ENCODE data around the gene FMNL1. TPM values are rescaled to one million over a fixed set of nuclear protein-coding genes. Genes with fewer than 3 reads are reported as not detected.

FMNL1 gene
- total and polyA plus RNA-seq, 10 of the 15 experiments (the other 5 are each of a cell fraction or from before 2014, with no cell fraction given) = 3.3 to 108 (median 19.5) TPM

GRCh38 chr17:45277216-45277849 is 55.6 kb downstream of the FMNL1 start:
- RAD21 ChIA-PET (ENCODE audit: unreplicated experiment) = interaction anchor here (0.5 to 6.2 kb wide), 33 partner anchors 11 to 142 kb away, joined by 3 to 150 read pairs (median 5); partner anchors contain the start of genes ACBD4, FMNL1 and MAP3K14
- peak in 1 of 2 experiments; percentile 31; a peak in 1 of 4 replicates for TF ChIP-seq IKZF2 (IDR thresholded peaks at IDR 0.05)
- TF ChIP-seq LARP7 (IDR thresholded peaks at IDR 0.05) = peak; percentile 44; the same call in 1 of the 2 replicates
- TF ChIP-seq RELA (IDR thresholded peaks at IDR 0.05; ENCODE audit: borderline replicate concordance, partially characterized antibody) = no peak
- TF ChIP-seq FOXM1 (IDR thresholded peaks at IDR 0.05; ENCODE audit: low read depth, low read length) = 0 out of 2 replicates have a peak, but pooled peaks have one; percentile 36
- peak; percentile 42; the same call in 1 of the 2 replicates for TF ChIP-seq NBN (IDR thresholded peaks at IDR 0.05)
- peak; percentile 82 for TF ChIP-seq YY1 (IDR thresholded peaks at IDR 0.05; ENCODE audit: low read depth, low read length)
- no peak for TF ChIP-seq POLR2A (IDR thresholded peaks at IDR 0.05; ENCODE audit: low read depth, low read length)
- 0 out of 2 replicates have a peak, but pooled peaks have one; percentile 25 for TF ChIP-seq CREB1 (IDR thresholded peaks at IDR 0.05; ENCODE audit: low read depth)
- peak; percentile 27; the same call in 1 of the 2 replicates for TF ChIP-seq NR2F1 (conservative IDR thresholded peaks at IDR 0.05)
- TF ChIP-seq SIN3A (IDR thresholded peaks at IDR 0.05; ENCODE audit: low read depth, low read length) = no peak
- 0 out of 3 replicates have a peak, but pooled peaks have one; percentile 9 for TF ChIP-seq POU2F2 (IDR thresholded peaks at IDR 0.05; ENCODE audit: borderline replicate concordance, low read depth, low read length)
- peak; percentile 50 for TF ChIP-seq SKIL (IDR thresholded peaks at IDR 0.05; ENCODE audit: low read depth, poor library complexity, severe bottlenecking)
- no peak for TF ChIP-seq FOS (IDR thresholded peaks at IDR 0.05; ENCODE audit: borderline replicate concordance, extremely low read depth, insufficient read length)
- peak; percentile 78; the same call in 1 of the 2 replicates for TF ChIP-seq SMARCA5 (IDR thresholded peaks at IDR 0.05)
- TF ChIP-seq DPF2 (IDR thresholded peaks at IDR 0.05) = 0 out of 2 replicates have a peak, but pooled peaks have one; percentile 20
- TF ChIP-seq CTCF (IDR thresholded peaks at IDR 0.05 in 2 of 3, conservative IDR thresholded peaks at IDR 0.05 in 1 of 3; ENCODE audit: control insufficient read depth in 2 of 3, extremely low read depth in 1 of 3, insufficient read depth in 1 of 3, low read depth in 3 of 3, low read length in 3 of 3) = peak; percentile 73 to 85 (median 81)
- no peak for TF ChIP-seq E2F4 (IDR thresholded peaks at IDR 0.05; ENCODE audit: low read depth, low read length)

More at GRCh38 chr17:45277216-45277849, 55.6 kb downstream of the FMNL1 start:
- ChIA-PET CTCF (interaction anchor here (0.7 to 10.7 kb wide), 44 partner anchors 8 to 142 kb away, joined by 3 to 291 read pairs (median 5); partner anchors contain the start of genes ACBD4, FMNL1 and MAP3K14), SMC1A (ENCODE audit: uncharacterized antibody, unreplicated experiment) (interaction anchor here (0.7 to 6.0 kb wide), 35 partner anchors 10 to 153 kb away, joined by 3 to 184 read pairs (median 6); partner anchors contain the start of genes ACBD4 and MAP3K14), POLR2A (interaction anchor here (0.7 to 3.0 kb wide), 9 partner anchors 17 to 112 kb away, joined by 4 to 19 read pairs (median 7); partner anchors contain the start of gene MAP3K14)
- Histone ChIP-seq H4K20me1 (ENCODE audit: control insufficient read depth, insufficient read depth) (no peaks in the 10 kb centered on the region), H3K4me2 (ENCODE audit: control insufficient read depth, insufficient read depth) (no peak overlapping the region), H3K9me3 (replicated peaks; ENCODE audit: control insufficient read depth, insufficient read depth, low read length) (no peaks in the 10 kb centered on the region), H3K36me3 (ENCODE audit: control insufficient read depth in 2 of 2, insufficient read depth in 2 of 2, low read length in 1 of 2) (peaks cover 14 to 27% of the 10 kb centered on the region in 2 experiments), H3K79me2 (ENCODE audit: control insufficient read depth, insufficient read depth, low read length) (no peaks in the 10 kb centered on the region), H3K27ac (ENCODE audit: control insufficient read depth, insufficient read depth) (0 out of 2 replicates have a peak overlapping the region, but pooled peaks have one; percentile 22), H3K27me3 (replicated peaks in 1 of 2; ENCODE audit: control insufficient read depth in 2 of 2, insufficient read depth in 2 of 2, low read length in 1 of 2) (no peaks in the 10 kb centered on the region), H2AFZ (ENCODE audit: control insufficient read depth, low read depth, low read length) (no peak overlapping the region), H3K4me1 (ENCODE audit: control insufficient read depth, insufficient read depth, low read length) (peaks cover 4% of the 10 kb centered on the region; the same call in 1 of the 2 replicates), H3K4me3 (no peak overlapping the region), H3K9ac (ENCODE audit: control insufficient read depth, insufficient read depth, low read length) (no peak overlapping the region)
- intact Hi-C loops (cut with micrococcal nuclease; ENCODE audit: unreplicated experiment) (loop anchor here (1.0 to 5.0 kb wide), 3 partner anchors 38 to 108 kb away; partner anchors contain the start of gene FMNL1), in situ Hi-C loops (cut with MboI) (loop anchor here (5.0 kb wide), 1 partner anchor 110 kb away; no protein-coding TSS in a partner anchor)
- peak; percentile 96 for FAIRE-seq
- DNase-seq (ENCODE audit: low read depth, low spot score) = peak; percentile 66
- BruUV-seq (replicated peaks) = TSS peak; percentile 10
- ATAC-seq = peak; percentile 99
- 54% methylated on average over 16 of the region's 16 CpGs for WGBS (ENCODE audit: insufficient coverage, insufficient replicate concordance, low lambda C conversion rate, missing lambda C conversion rate)
